LHCN-M2 (cell line): ENCODE data around the gene TERT. TPM values are rescaled to one million over a fixed set of nuclear protein-coding genes. Genes with fewer than 3 reads are reported as not detected.

Experiments
- DNase-seq: peaks from one replicate; pipeline ENCODE4 v3.0.0-alpha.2; 2012; ENCODE audit warnings: low read depth
- total RNA-seq: library from RNA; depleted of rRNA; stranded (reverse); fragments of >200 nt; gene quantifications from 2 replicates; pipeline ENCODE4 v1.2.3, GENCODE V29; 2014

Gene TERT
- total RNA-seq, 1 experiment from 2014 or later = 173 TPM

- DNase-seq = no peak
Measured at GRCh38 chr5:1259806-1260480, 34.9 kb downstream of the TERT start.

DNA sequence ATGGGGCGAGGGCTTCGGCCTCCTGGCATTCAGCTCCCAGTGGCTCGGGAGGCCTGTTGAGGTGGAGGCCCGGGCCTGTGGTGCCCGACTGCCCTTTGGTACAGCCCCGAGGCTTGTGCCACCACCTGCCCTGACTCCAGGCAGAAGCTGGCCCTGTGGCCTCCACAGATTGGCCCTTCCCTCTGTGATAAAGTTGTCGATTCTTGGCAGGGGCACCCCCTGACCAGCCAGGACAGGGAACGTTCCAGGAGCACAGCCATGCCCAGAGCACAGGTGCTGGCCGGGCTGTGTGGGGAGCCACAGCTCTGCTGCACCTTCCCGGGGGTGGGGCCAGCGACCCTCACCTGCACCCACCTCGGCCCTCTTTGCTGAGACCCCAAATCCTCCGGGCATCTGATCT lies 37.0 kb downstream of the TERT start:
- no peak for DNase-seq

- no peak for DNase-seq
Measured at GRCh38 chr5:1257363-1257762, 37.5 kb downstream of the TERT start.

DNA sequence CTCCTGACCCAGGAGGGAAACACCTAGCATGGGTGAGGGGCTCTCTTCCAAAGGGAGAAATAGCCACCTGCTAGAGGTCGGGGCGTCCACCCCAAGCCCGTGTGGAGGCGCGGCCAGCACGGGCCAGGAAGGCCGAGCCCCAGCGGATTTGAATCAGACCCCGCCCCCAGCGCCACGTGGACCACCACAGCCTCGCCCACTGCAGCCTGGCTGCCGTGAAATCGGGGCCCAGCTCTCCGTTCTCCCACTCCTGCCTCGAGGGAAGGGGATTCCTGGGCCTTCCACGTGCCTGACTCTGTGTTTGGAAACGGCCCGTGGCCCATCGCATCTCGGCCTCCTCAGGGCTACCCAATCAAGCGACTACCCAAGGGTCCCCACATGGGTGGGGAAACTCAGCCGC lies 38.1 kb downstream of the TERT start:
- no peak for DNase-seq

GRCh38 chr5:1255081-1255561 lies 39.7 kb downstream of the TERT start:
- DNase-seq = peak; percentile 26

GRCh38 chr5:1254196-1254595 lies 40.7 kb downstream of the TERT start:
- peak; percentile 8 for DNase-seq

DNA sequence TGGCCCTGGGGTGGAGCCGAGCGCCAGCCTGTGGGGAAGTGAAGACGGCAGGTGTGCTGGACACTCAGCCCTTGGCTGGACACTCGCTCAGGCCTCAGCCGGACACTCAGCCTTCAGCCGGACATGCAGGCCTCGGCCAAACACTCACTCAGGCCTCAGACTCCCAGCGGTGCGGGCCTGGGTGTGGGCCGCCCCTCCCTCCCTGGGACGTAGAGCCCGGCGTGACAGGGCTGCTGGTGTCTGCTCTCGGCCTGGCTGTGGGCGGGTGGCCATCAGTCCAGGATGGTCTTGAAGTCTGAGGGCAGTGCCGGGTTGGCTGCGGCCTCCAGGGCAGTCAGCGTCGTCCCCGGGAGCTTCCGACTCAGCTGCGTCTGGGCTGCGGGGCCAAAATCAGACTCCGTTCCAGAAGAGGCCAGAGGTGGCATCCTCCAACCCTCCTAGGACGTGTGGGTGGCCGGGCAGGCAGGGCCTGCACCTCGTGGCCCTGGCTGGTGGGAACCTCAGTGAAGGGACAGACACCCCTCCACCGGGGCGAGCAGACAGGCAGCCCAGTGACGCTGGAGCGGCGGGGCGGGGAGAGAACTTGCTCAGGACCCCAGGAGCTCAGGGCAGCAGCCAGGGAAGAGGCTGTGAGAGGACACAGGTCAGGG lies 41.3 kb downstream of the TERT start:
- DNase-seq = peak; percentile 51

GRCh38 chr5:1252681-1253080 lies 42.2 kb downstream of the TERT start:
- DNase-seq = no peak

GRCh38 chr5:1251678-1252580 lies 42.9 kb downstream of the TERT start:
- DNase-seq = no peak

- DNase-seq = no peak
Measured at GRCh38 chr5:1249366-1250280, 45.2 kb downstream of the TERT start.

DNA sequence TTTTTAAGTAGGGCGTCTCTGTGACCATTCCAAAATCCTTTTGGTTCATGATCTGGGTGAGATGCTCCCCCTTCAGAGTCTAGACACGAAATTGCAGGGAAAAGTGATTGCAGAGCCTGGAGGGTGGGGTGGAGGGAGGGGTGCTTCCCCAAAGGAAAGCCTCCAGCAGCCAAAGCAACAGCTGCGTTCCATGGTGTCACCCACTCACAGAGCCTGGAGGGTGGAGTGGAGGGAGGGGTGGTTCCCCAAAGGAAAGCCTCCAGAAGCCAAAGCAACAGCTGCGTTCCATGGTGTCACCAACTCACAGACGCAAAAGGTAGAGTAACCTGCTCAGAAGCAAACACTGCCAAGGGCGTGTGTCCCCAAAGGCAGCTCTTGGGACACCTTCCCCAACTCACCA lies 47.1 kb downstream of the TERT start:
- no peak for DNase-seq

- peak; percentile 14 for DNase-seq
Measured at GRCh38 chr5:1246711-1247431, 48.0 kb downstream of the TERT start.

- no peak for DNase-seq
Measured at GRCh38 chr5:1245905-1246576, 48.8 kb downstream of the TERT start.

- no peak for DNase-seq
Measured at GRCh38 chr5:1244976-1245375, 49.9 kb downstream of the TERT start.

DNA sequence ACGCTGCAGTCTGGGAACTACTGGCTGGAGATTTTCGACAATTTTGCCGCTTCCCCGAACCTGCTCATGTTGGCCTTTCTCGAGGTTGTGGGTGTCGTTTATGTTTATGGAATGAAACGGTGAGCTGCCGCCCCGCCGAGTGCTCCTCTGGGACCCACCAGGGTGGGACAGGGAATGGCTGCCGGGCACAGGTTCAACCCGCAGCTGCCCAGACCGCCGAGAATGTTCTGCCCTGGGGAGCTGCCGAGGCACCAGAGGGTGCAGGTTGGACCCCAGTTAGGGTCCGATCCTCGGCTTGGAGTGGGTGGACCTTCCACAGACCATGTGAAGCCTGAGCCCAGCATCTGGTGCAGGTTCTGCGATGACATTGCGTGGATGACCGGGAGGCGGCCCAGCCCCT lies 50.6 kb downstream of the TERT start:
- no peak for DNase-seq

- DNase-seq = no peak
Measured at GRCh38 chr5:1243487-1244130, 51.3 kb downstream of the TERT start.

DNA sequence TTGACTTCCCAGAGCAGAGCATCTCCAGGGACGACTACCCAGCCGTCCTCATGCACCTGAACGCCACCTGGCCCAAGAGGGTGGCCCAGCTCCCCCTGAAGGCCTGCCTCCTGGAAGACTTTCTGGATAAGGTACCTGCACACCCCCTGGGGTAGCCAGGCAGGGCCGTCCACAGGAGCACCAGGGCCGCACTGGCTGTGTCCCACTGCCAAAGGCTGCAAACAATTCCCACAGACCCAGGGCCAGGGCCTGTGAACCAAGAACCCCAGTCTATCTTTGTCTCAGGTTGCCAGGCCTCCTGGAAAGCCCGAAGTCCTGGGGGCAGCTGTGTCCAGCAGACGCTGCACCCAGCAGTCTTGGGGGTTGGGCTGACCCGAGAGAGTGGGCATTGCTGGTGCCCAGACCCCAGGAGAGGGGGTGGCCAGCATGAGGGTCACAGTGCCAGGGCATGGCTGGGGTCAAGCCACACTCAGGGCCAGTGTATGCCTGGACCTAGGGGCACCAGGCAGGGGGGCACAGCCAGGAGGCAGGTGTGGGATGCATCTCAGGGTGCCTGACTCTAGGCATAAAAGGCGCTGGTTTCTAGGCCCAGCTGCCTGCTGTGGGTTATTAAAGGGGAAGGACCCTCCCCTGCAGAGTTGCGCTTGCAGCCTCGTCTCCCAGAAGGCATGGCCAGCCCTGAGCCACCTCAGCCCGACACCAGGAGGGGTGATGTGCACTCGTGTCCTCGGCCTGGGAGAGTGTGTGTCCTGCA lies 52.0 kb downstream of the TERT start:
- DNase-seq = no peak

DNA sequence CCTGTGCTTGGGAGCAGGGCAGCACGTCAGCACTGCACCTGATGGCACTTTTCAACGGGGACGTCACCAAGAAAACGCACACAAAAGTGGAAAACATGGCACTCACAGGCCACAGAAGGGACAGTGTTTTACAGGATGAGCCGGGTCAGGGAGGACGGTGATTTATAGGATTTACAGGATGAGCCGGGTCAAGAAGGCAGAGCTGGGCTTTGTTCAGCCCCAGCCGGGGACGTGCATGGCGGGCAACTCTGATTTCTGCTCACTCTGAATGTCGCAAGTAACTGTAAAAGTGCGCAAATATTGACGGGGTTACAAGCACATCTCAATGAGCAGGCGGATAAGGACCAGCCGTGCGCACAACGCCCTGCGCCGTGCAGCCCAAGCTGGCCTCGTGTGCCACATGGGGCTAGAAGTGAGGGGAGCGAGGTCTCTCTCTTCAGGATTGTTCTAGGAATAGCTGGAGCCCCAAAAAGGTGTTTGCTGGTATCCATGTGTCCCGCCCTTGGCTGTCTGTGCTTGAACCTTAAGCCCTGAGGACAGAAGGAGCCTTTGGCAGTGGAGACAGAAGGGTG lies 53.3 kb downstream of the TERT start:
- no peak for DNase-seq
